Stimulated activated naive CD4-positive, alpha-beta T cell treated with Interleukin-2 at 50 U/mL for 16 hours (primary cell): ENCODE measurements around the gene ATOSA.

Source experiments
- DNase-seq: peaks from one replicate; lab custom pipeline; 2025; lab: John Stamatoyannopoulos, UW

Gene ATOSA, protein sequence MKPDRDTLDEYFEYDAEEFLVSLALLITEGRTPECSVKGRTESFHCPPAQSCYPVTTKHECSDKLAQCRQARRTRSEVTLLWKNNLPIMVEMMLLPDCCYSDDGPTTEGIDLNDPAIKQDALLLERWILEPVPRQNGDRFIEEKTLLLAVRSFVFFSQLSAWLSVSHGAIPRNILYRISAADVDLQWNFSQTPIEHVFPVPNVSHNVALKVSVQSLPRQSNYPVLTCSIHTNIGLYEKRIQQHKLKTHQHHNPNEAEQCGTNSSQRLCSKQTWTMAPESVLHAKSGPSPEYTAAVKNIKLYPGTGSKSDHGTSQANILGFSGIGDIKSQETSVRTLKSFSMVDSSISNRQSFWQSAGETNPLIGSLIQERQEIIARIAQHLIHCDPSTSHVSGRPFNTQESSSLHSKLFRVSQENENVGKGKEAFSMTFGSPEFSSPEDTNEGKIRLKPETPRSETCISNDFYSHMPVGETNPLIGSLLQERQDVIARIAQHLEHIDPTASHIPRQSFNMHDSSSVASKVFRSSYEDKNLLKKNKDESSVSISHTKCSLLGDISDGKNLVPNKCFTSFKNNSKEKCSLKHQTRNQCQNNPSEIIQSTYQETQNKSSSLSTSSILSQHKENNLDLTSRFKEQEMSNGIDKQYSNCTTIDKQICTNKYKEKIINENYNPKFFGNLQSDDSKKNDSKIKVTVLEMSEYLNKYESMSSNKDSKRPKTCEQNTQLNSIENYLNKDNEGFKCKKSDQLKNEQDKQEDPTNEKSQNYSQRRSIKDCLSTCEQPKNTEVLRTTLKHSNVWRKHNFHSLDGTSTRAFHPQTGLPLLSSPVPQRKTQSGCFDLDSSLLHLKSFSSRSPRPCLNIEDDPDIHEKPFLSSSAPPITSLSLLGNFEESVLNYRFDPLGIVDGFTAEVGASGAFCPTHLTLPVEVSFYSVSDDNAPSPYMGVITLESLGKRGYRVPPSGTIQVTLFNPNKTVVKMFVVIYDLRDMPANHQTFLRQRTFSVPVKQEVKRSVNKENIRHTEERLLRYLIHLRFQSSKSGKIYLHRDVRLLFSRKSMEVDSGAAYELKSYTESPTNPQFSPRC

DNA sequence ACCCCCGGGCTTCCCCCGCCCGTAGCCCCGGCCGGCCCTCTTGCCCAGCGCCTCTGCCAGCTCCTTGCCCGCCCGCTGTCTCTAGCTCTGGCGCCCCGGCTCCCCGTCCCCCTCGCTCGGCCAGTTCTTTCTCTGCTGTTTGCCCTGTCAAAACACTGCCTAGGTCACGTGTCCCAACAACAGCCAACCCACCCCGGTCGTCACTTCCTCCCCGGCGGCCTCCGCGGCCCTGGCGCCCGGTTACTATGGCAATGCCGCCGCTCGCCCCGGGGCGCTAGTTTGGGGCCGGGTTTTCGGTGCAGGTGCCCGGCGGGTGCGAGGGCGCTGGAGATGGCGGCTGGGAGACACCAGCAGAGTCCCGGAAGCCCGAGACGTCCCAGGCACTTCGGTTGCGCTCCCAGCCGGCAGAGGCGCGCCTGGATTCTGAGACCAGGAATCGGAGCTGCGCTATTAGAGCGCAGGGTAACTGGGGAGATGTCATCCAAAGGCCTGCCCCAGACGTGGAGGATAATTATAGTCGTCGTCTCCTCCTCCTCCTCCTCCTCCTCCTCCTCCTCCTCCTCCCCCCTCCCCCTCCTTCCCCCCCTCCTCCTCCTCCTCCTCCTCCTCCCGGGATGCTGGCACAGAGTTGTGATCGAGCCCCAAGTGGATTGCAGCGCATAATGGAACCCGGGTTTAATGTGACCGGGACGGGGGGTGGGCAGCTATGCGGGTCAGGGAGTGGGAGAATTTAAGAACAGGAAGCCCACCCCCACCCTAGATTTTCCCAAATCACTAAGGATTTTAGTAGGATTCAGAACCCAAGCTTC lies at the start of gene ATOSA:
ATOSA (minus strand) TSS at position 157 of the 809 bp plus-strand sequence. CDS start 1,367 bp downstream, outside the sequence.
- DNase-seq, result peak; percentile 91

DNA sequence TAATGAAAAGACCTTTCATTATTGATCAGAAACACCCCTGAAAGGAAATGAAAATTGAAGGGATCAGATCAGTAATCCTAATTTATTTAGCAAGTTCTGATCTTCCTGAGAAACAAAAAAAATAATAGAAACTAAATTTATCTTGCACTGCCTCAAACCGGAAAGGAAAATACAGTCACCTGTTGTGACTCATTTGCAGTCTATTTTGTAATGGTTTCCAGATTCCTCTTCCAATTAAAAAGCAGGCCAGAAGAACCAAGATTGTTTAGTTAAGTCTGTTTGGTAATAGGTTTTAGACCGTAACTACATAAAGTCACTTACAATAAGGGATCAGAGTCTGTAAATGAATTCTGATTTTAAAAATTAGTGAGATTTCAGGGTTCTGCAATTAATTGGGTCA lies 49.7 kb upstream of the ATOSA start:
- no peak for DNase-seq

GRCh38 chr15:52727815-52728214 lies 48.6 kb upstream of the ATOSA start:
- DNase-seq, result no peak

DNA sequence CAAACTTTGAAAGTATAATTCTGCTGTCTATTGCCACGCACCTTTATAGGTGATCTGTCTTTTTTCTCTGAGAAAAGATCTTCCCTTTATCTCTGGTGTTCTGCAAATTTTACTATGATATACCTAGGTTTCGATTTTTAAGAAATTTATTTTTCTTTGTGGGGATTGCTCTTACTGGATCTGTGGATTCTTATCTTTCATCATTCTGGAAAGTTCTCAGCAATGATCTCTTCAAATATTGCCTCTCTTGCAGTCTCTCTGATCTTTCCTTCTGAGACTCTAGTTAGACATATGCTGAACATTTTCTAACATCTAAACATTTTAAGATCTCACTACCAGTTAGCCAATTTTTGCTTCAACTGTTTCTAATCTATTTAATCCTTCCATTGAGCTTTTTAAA lies 47.0 kb upstream of the ATOSA start:
- DNase-seq, result no peak

DNA sequence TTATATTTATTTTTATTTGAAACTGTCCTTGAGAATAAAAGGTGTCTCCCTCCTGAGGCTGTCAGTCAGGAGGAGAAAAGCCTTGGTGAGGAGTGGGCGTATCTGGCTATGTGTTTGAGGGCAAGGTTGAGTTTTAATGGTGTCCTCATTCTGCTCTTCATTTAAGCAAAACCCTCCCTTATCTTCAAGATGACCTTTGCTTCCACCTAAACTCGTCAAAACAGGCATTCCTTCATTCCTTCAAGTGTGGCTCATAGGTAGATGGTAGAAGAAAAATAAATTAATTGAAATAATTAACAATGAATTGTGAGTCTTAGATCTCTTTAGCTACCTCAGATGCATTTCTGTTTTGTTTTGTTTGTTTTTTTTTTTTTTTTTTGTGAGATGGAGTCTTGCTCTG lies 39.4 kb upstream of the ATOSA start:
- no peak for DNase-seq

- DNase-seq, result no peak
Observed at GRCh38 chr15:52717924-52718323, 38.7 kb upstream of the ATOSA start.

GRCh38 chr15:52717481-52717880 lies 38.3 kb upstream of the ATOSA start:
- no peak for DNase-seq

- no peak for DNase-seq
Observed at GRCh38 chr15:52716536-52716935, 37.3 kb upstream of the ATOSA start.

- DNase-seq, result no peak
Observed at GRCh38 chr15:52715411-52715810, 36.2 kb upstream of the ATOSA start.

DNA sequence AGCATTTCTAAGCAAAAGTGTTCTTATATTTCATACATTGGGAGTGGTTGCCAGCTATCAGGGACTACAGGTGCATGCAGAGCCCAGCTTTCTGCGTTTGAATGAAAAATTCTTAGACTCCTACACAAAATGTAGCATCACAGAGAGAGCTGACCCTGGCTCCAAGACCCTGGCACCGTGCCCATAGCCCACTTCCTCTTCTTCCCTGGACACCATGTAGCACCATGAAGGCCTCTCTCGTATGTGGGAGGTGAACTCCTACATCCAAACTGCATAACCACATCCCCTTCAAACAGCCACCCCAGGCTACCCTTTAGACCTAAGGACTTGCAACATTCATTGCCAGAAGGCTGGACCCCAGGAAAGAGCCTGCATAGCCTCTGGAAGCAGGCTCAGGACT lies 35.8 kb upstream of the ATOSA start:
- no peak for DNase-seq

DNA sequence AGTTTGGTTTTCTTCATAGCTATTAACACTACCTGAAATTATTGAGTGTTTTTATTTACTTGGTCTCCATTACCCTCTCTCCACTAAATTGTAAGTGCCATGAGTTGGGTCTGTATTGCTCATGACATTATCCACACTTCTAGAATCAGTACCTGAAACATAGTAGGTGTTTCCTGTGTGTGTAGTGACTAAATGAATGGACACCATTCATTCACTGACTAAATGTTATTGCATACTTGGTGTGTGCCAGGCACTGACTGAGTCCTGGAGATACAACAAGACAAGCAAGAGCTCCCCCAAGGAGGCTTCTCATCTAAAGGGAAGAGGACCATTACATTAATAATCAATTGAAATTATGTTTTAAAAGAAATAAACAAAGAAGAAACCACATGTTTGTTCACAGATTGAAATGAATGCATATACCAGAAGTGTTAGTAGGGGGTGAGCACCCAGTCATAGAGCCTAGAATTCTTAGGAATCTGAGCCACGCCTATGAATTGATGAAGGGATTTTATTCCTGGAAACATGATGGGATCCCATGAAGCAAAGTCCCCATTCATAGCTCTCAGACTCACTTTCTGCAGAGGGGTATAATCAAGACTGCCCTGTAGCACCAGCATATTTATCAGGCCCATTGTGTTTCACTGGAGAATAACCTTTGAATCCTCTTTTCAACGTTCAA lies 31.7 kb upstream of the ATOSA start:
- DNase-seq, result no peak

DNA sequence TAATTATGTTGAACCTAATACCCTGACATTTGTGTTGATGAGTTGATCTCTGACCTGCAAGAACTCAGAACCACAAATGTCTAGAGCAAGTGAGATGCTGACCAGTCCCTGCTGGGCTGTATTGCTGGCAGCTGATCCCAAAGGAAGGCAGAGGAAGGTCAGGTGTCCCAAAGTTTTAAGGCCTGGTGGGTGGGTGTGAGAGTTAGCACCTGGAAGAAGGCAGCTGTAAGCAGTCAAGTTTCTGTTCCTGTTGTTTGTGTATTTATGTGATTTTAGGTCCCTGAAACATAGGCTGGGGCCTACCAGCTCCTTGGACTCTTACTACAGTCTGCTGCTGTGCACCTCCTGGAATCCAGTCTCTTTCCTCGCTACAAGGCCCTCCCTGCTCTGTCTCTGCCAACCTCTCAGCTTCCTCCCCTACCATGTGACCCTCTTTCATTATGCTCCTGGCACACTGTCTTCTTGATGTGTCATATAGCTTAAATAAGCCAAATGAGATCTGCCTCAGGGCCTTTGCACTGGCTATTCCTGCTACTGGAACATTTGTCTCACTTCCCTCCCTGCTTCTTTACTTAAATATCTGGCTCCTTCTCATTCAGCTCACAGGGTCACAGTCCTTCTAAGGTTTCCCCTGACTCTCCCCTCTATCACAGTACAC lies 31.0 kb upstream of the ATOSA start:
- no peak for DNase-seq

- DNase-seq, result no peak
Observed at GRCh38 chr15:52709187-52709981, 30.2 kb upstream of the ATOSA start.

DNA sequence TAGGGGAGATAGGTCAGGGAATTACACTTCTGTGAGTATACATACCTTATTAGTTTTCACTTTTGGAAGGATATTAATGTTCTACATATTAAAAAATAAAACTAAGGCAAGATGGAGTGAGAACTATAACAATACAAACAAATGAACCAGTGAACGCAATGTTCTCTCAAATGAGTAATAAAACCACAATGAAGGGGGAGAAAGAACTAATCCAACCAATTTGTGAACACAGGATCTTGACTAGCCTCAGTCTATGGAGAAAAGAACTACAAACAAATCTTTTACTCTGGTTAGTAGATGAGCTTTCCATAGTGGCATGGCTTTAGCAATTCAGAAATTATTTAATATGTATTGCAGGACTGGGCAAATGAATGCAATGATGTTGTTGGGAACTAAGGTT lies 26.9 kb upstream of the ATOSA start:
- no peak for DNase-seq

DNA sequence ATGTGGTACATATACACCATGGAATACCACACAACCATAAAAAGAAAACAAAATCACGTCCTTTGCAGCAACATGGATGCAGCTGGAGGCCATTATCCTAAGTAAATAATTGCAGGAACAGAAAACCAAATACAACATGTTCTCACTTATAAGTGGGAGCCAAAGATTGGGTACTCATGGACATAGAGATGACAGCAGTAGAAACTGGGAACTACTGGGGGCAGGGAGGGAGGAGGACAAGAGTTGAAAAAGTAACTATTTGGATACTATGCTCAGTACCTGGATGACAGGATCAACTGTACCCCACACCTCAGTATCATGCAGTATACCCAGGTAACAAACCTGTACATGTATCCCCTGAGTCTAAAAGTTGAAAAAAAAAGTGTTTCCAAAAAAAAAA lies 23.2 kb upstream of the ATOSA start:
- DNase-seq, result no peak

GRCh38 chr15:52699457-52699856 lies 20.3 kb upstream of the ATOSA start:
- DNase-seq, result no peak

DNA sequence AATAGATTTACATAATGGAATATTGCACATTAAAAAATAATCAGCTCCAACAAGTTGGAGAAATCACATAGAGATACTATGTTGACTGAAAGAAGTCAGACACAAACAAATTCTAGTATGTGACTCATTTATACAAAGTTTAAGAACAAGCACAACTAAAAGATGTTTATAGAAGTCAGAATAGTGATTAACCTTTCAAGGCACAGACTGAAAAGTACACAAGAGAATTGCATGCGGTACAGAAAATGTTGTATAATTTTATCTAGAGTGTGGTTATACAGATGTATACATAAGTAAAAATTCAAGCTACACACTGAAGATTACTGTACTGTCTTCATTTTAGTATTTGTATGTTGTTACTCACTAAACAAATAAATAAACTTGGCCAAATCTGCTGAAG lies 19.3 kb upstream of the ATOSA start:
- DNase-seq, result no peak

- no peak for DNase-seq
Observed at GRCh38 chr15:52697051-52697450, 17.9 kb upstream of the ATOSA start.

DNA sequence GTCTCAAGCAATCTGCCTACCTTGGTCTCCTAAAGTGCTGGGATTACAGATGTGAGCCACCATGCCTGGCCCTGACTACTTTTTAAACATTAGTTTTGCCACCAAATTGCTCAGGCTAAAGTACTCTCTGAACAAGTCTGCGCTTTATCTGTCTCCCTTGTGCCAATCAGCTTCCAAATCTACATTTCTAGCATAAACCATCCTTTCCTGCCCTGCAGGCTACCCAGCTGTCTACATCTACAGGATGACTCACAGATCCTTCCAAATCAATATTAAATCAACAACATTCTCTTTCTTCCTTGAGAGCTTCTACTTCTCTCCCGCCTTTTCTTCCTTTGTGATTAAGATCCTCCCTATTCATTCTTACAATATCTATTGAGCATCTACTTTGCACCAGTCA lies 16.0 kb upstream of the ATOSA start:
- DNase-seq, result no peak

DNA sequence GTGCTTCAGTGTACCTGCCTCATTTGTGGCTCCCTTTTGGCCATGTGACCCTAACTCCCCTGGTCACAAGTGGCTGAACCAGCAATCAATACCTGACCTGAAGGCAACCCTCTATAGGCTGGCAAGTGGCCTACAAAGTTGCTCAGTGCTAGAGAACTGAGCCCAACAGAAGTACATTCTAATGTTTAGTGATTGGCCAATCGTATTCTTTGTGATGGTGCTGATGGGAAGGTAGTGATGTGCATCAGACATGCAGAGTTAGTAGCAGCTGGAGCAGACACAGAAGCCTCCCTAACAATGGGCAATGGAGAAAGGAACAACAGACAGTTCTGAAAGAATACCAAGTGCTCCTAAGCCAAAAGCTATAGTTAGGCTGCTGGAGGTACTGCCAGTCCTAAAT lies 10.4 kb upstream of the ATOSA start:
- no peak for DNase-seq
